Parathyroid adenoma (tissue), 2 donors: ENCODE measurements around the gene ALPG.
"Not testable (repeated sequence)": the region's sequence is repeated elsewhere in the genome, so short reads cannot be mapped to it uniquely, and the experiment has no call there.

Experiments used
- H2AFZ ChIP-seq: fragments of 300-600 bp; sonication (generic); one replicate; pipeline ENCODE4 v1.7.0; 2017; ENCODE audit warnings: antibody characterized with exemption, mild to moderate bottlenecking
- H3K27ac ChIP-seq: fragments of 300-600 bp; sonication (generic); one replicate; pipeline ENCODE4 v1.7.0; 2017
- H3K27me3 ChIP-seq: fragments of 300-600 bp; sonication (generic); one replicate; pipeline ENCODE4 v1.7.0; 2017; ENCODE audit warnings: low read length; ENCODE audit not compliant: control insufficient read depth, insufficient read depth
- H3K36me3 ChIP-seq: fragments of 300-600 bp; sonication (generic); one replicate; pipeline ENCODE4 v1.7.0; 2017; ENCODE audit warnings: low read length; ENCODE audit not compliant: control insufficient read depth, insufficient read depth
- H3K4me1 ChIP-seq: fragments of 300-600 bp; sonication (generic); one replicate; pipeline ENCODE4 v1.7.0; 2017; ENCODE audit warnings: control low read depth
- H3K4me2 ChIP-seq: fragments of 300-600 bp; sonication (generic); one replicate; pipeline ENCODE4 v1.7.0; 2017; ENCODE audit warnings: low read length
- H3K4me3 ChIP-seq: fragments of 300-600 bp; sonication (generic); one replicate; pipeline ENCODE4 v1.7.0; 2017; ENCODE audit warnings: low read depth, low read length
- H3K79me2 ChIP-seq: fragments of 300-600 bp; sonication (generic); one replicate; pipeline ENCODE4 v1.7.0; 2017; ENCODE audit warnings: control low read depth
- H3K9ac ChIP-seq: fragments of 300-600 bp; sonication (generic); one replicate; pipeline ENCODE4 v1.7.0; 2017; ENCODE audit warnings: mild to moderate bottlenecking
- H3K9me3 ChIP-seq: fragments of 300-600 bp; sonication (generic); one replicate; pipeline ENCODE4 v1.7.0; 2017; ENCODE audit warnings: low read length; ENCODE audit not compliant: control insufficient read depth
- CTCF ChIP-seq: fragments of 300-600 bp; sonication (generic); IDR thresholded peaks from one replicate; pipeline ENCODE4 v1.7.0; 2017; ENCODE audit warnings: antibody characterized with exemption, mild to moderate bottlenecking
- donor health status: primary hyperparathyroidism.

ALPG gene

GRCh38 chr2:232422051-232422450, 15.4 kb downstream of the ALPG start:
- no peak overlapping the region for H2AFZ ChIP-seq
- H3K4me1 ChIP-seq: peaks cover 11% of the 10 kb centered on the region
- H3K9ac ChIP-seq: no peak overlapping the region
- H3K27ac ChIP-seq: no peak overlapping the region
- H3K4me3 ChIP-seq: no peak overlapping the region
- no peaks in the 10 kb centered on the region for H3K79me2 ChIP-seq
- H3K4me2 ChIP-seq: no peak overlapping the region
- TF ChIP-seq CTCF: no peak
- no peaks in the 10 kb centered on the region for H3K9me3 ChIP-seq
- no peaks in the 10 kb centered on the region for H3K27me3 ChIP-seq
- H3K36me3 ChIP-seq: no peaks in the 10 kb centered on the region

- H3K4me1 ChIP-seq: peaks cover 11% of the 10 kb centered on the region
- not testable (repeated sequence) for H2AFZ ChIP-seq, H3K79me2 ChIP-seq, H3K27ac ChIP-seq, H3K9me3 ChIP-seq, H3K4me3 ChIP-seq, H3K9ac ChIP-seq, H3K4me2 ChIP-seq, H3K27me3 ChIP-seq, H3K36me3 ChIP-seq
Observed at GRCh38 chr2:232422996-232423395, 16.4 kb downstream of the ALPG start.

DNA sequence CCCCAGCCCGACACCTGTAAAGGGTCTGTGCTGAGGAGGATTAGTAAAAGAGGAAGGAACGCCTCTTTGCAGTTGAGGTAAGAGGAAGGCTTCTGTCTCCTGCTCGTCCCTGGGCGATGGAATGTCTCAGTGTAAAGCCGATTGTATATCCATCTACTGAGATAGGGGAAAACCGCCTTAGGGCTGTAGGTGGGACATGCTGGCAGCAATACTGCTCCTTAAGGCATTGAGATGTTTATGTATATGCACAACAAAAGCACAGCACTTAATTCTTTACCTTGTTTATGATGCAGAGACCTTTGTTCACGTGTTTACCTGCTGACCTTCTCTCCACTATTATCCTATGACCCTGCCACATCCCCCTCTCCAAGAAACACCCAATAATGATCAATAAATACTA, 16.8 kb downstream of the ALPG start:
- not testable (repeated sequence) for H3K9ac ChIP-seq, H3K9me3 ChIP-seq, H3K79me2 ChIP-seq, H3K27me3 ChIP-seq, H2AFZ ChIP-seq, H3K4me2 ChIP-seq, H3K36me3 ChIP-seq, H3K27ac ChIP-seq, H3K4me3 ChIP-seq
- peaks cover 11% of the 10 kb centered on the region for H3K4me1 ChIP-seq

DNA sequence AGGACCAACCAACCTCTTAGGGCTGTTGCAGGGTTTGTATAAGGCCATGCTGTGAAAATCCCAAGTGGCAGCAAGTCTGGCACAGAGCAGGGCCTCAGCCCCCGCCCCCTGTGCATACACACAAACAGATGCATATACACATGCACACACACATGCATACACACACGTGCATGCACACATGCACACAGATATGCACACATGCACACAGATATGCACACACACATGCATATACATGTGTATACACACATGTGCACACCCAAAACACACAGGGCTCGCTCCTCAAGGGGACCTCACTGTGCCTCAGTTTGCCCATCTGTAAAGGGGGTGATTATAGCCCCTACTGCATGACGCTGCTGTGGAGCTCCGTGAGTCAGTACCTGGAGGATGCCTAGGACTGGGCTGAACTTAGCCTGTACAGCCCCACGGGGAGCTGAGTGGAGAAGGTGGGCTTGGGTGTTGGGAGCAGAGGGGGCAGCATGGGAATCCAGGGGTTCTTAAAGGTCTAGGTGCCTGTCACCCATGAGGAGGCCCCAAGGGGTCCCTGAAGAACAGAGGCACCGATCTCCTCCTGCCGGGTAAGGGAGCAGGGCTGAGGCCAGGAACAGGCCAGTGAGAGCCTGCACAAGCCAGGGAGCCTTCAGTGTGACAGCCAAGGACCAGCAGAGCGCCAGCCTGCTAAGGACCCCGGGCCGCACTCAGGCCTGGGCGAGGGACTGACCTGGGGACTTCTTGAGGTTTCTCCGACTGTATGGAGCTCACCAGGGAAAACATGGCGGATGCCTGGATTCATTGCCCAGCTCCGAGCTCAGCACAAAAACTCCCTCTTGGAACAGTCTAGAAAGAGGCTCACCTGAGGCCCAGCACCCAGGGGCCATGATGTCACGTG, 25.3 kb downstream of the ALPG start:
- H3K27me3 ChIP-seq: no peaks in the 10 kb centered on the region
- H3K4me1 ChIP-seq: no peaks in the 10 kb centered on the region
- H2AFZ ChIP-seq: no peak overlapping the region
- no peak overlapping the region for H3K27ac ChIP-seq
- H3K79me2 ChIP-seq: no peaks in the 10 kb centered on the region
- H3K36me3 ChIP-seq: no peaks in the 10 kb centered on the region
- no peak overlapping the region for H3K9ac ChIP-seq
- no peaks in the 10 kb centered on the region for H3K9me3 ChIP-seq
- no peak overlapping the region for H3K4me3 ChIP-seq
- H3K4me2 ChIP-seq: no peak overlapping the region
- no peak for TF ChIP-seq CTCF

GRCh38 chr2:232432598-232433184, 26.0 kb downstream of the ALPG start:
- Histone ChIP-seq H2AFZ (no peak overlapping the region), H3K4me2 (no peak overlapping the region), H3K27me3 (no peaks in the 10 kb centered on the region), H3K4me1 (no peaks in the 10 kb centered on the region), H3K9ac (no peak overlapping the region), H3K36me3 (no peaks in the 10 kb centered on the region), H3K4me3 (no peak overlapping the region), H3K27ac (no peak overlapping the region), H3K9me3 (no peaks in the 10 kb centered on the region), H3K79me2 (no peaks in the 10 kb centered on the region)
- TF ChIP-seq CTCF: no peak

- H3K27ac ChIP-seq, H3K79me2 ChIP-seq, H3K4me3 ChIP-seq, H3K27me3 ChIP-seq, H3K36me3 ChIP-seq, H3K4me1 ChIP-seq, H3K9me3 ChIP-seq, H2AFZ ChIP-seq, H3K9ac ChIP-seq, H3K4me2 ChIP-seq: not testable (repeated sequence)
Observed at GRCh38 chr2:232433622-232434021, 27.0 kb downstream of the ALPG start.
